NCI-H1436 (cell line): ENCODE data around the gene TDRD9.

Source experiments
- DNase-seq: peaks from one replicate; lab custom pipeline; 2025; lab: John Stamatoyannopoulos, UW

The TDRD9 gene

GRCh38 chr14:104025534-104025933 lies 97.3 kb downstream of the TDRD9 start:
- DNase-seq = no peak

GRCh38 chr14:104026024-104026423 lies 97.8 kb downstream of the TDRD9 start:
- no peak for DNase-seq

- DNase-seq = no peak
Observed at GRCh38 chr14:104030958-104031357, 102.7 kb downstream of the TDRD9 start.

GRCh38 chr14:104031384-104031783 lies 103.1 kb downstream of the TDRD9 start:
- no peak for DNase-seq

GRCh38 chr14:104034976-104035699 lies 106.9 kb downstream of the TDRD9 start:
- no peak for DNase-seq

GRCh38 chr14:104036212-104036611 lies 108.0 kb downstream of the TDRD9 start:
- no peak for DNase-seq

GRCh38 chr14:104037074-104037473 lies 108.8 kb downstream of the TDRD9 start:
- DNase-seq = no peak

GRCh38 chr14:104037903-104038302 lies 109.6 kb downstream of the TDRD9 start:
- DNase-seq = no peak

- no peak for DNase-seq
Observed at GRCh38 chr14:104039214-104039613, 111.0 kb downstream of the TDRD9 start.

GRCh38 chr14:104040539-104040938 lies 112.3 kb downstream of the TDRD9 start:
- DNase-seq = no peak

GRCh38 chr14:104041430-104042104 lies 113.3 kb downstream of the TDRD9 start:
- no peak for DNase-seq

GRCh38 chr14:104044016-104044415 lies 115.8 kb downstream of the TDRD9 start:
- no peak for DNase-seq

GRCh38 chr14:104047761-104048160 lies 119.5 kb downstream of the TDRD9 start:
- DNase-seq = no peak

GRCh38 chr14:104048758-104049507 lies 120.7 kb downstream of the TDRD9 start:
- DNase-seq = no peak

- no peak for DNase-seq
Observed at GRCh38 chr14:104049576-104050240, 121.5 kb downstream of the TDRD9 start.

- DNase-seq = no peak
Observed at GRCh38 chr14:104051092-104051813, 123.0 kb downstream of the TDRD9 start.

GRCh38 chr14:104054222-104054905 lies 126.1 kb downstream of the TDRD9 start:
- no peak for DNase-seq

- DNase-seq = no peak
Observed at GRCh38 chr14:104062281-104062680, 134.0 kb downstream of the TDRD9 start.

- DNase-seq = no peak
Observed at GRCh38 chr14:104064003-104064402, 135.7 kb downstream of the TDRD9 start.

GRCh38 chr14:104066279-104066678 lies 138.0 kb downstream of the TDRD9 start:
- DNase-seq = no peak

- no peak for DNase-seq
Observed at GRCh38 chr14:104066719-104067295, 138.6 kb downstream of the TDRD9 start.
